ENCODE measurements around the gene FBXL20. TPM values are rescaled to one million over a fixed set of nuclear protein-coding genes. Genes with fewer than 3 reads are reported as not detected.
A peak's percentile ranks its signal among the peaks of the same experiment; 100 is the strongest.

Gene FBXL20
- total RNA-seq, 1 donor from 2014 or later = 16.3 TPM

GRCh38 chr17:39217734-39218369 is 183.6 kb downstream of the FBXL20 start:
- TF ChIP-seq CTCF (IDR thresholded peaks at IDR 0.05; ENCODE audit: insufficient read depth, low read length, poor library complexity, severe bottlenecking) = no peak
- H3K4me3 ChIP-seq (ENCODE audit: low read depth, low read length) = no peak overlapping the region
- no peaks in the 10 kb centered on the region for H3K36me3 ChIP-seq (ENCODE audit: control insufficient read depth, insufficient read depth, low read length)
- no peak for DNase-seq (ENCODE audit: low read depth)
- H3K27me3 ChIP-seq (ENCODE audit: control insufficient read depth, insufficient read depth, low read length) = peaks cover 39% of the 10 kb centered on the region

GRCh38 chr17:39213852-39214251 is 187.6 kb downstream of the FBXL20 start:
- peaks cover 36% of the 10 kb centered on the region for H3K27me3 ChIP-seq (ENCODE audit: control insufficient read depth, insufficient read depth, low read length)

GRCh38 chr17:39212841-39213480 is 188.5 kb downstream of the FBXL20 start:
- no peak overlapping the region for H3K4me3 ChIP-seq (ENCODE audit: low read depth, low read length)
- no peak for TF ChIP-seq CTCF (IDR thresholded peaks at IDR 0.05; ENCODE audit: insufficient read depth, low read length, poor library complexity, severe bottlenecking)
- H3K36me3 ChIP-seq (ENCODE audit: control insufficient read depth, insufficient read depth, low read length) = no peaks in the 10 kb centered on the region
- H3K27me3 ChIP-seq (ENCODE audit: control insufficient read depth, insufficient read depth, low read length) = peaks cover 32% of the 10 kb centered on the region
- no peak for DNase-seq (ENCODE audit: low read depth)

More at GRCh38 chr17:39213852-39214251, 187.6 kb downstream of the FBXL20 start:
- DNase-seq (ENCODE audit: low read depth) = no peak
- no peak for TF ChIP-seq CTCF (IDR thresholded peaks at IDR 0.05; ENCODE audit: insufficient read depth, low read length, poor library complexity, severe bottlenecking)
- Histone ChIP-seq H3K36me3 (ENCODE audit: control insufficient read depth, insufficient read depth, low read length) (no peaks in the 10 kb centered on the region), H3K4me3 (ENCODE audit: low read depth, low read length) (no peak overlapping the region)

- H3K27me3 ChIP-seq (ENCODE audit: control insufficient read depth, insufficient read depth, low read length) = peaks cover 28% of the 10 kb centered on the region
- no peak for DNase-seq (ENCODE audit: low read depth)
- no peak for TF ChIP-seq CTCF (IDR thresholded peaks at IDR 0.05; ENCODE audit: insufficient read depth, low read length, poor library complexity, severe bottlenecking)
- no peaks in the 10 kb centered on the region for H3K36me3 ChIP-seq (ENCODE audit: control insufficient read depth, insufficient read depth, low read length)
- no peak overlapping the region for H3K4me3 ChIP-seq (ENCODE audit: low read depth, low read length)
Measured at GRCh38 chr17:39212195-39212810, 189.1 kb downstream of the FBXL20 start.

GRCh38 chr17:39210093-39210434 is 191.4 kb downstream of the FBXL20 start:
- no peak for DNase-seq (ENCODE audit: low read depth)
- peak overlapping the region; percentile 8 for H3K4me3 ChIP-seq (ENCODE audit: low read depth, low read length)
- H3K27me3 ChIP-seq (ENCODE audit: control insufficient read depth, insufficient read depth, low read length) = peaks cover 18% of the 10 kb centered on the region
- H3K36me3 ChIP-seq (ENCODE audit: control insufficient read depth, insufficient read depth, low read length) = peaks cover under 1% of the 10 kb centered on the region
- no peak for TF ChIP-seq CTCF (IDR thresholded peaks at IDR 0.05; ENCODE audit: insufficient read depth, low read length, poor library complexity, severe bottlenecking)

Data from kidney epithelial cell (primary cell).